ENCODE measurements around the gene PLEKHA3.
"Not testable (repeated sequence)": the region's sequence is repeated elsewhere in the genome, so short reads cannot be mapped to it uniquely, and the experiment has no call there.

Gene PLEKHA3

DNA sequence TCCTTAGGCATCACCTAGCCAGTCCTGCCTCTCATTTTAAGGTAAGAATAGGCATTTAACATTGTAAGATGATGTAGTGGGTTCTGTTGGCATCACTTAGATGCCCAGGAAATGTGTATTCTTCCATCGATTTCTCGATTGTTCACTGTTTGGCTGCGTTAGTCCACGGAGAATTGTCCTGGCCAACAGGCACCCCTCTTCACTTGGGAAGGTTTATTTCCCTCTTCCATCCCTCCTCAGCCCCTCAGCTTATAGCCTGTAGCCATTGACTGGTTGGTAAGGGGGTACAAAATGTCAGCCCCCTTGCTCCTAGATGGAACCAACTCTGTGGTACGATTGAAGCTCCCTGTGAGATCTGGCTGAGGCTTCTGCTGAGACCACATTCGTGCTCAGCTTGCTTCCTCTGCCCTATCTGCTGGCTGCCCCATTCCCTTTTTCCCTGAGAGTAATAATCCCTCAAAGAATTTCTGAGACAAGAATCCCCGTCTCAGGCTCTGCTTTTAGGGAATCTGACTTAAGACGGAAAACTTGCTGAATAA lies 43.4 kb downstream of the PLEKHA3 start:
- DNase-seq (ENCODE audit: low read depth, low spot score): no peak

DNA sequence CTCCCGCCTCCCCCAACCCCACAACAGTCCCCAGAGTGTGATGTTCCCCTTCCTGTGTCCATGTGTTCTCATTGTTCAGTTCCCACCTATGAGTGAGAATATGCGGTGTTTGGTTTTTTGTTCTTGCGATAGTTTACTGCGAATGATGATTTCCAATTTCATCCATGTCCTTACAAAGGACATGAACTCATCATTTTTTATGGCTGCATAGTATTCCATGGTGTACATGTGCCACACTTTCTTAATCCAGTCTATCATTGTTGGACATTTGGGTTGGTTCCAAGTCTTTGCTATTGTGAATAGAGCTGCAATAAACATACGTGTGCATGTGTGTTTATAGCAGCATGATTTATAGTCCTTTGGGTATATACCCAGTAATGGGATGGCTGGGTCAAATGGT lies 44.8 kb downstream of the PLEKHA3 start:
- DNase-seq (ENCODE audit: low read depth, low spot score): not testable (repeated sequence)

DNA sequence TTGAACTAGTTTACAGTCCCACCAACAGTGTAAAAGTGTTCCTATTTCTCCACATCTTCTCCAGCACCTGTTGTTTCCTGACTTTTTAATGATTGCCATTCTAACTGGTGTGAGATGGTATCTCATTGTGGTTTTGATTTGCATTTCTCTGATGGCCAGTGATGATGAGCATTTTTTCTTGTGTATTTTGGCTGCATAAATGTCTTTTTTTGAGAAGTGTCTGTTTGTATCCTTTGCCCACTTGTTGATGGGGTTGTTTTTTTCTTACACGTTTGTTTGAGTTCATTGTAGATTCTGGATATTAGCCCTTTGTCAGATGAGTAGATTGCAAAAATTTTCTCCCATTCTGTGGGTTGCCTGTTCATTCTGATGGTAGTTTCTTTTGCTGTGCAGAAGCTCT lies 45.2 kb downstream of the PLEKHA3 start:
- DNase-seq (ENCODE audit: low read depth, low spot score): not testable (repeated sequence)

DNA sequence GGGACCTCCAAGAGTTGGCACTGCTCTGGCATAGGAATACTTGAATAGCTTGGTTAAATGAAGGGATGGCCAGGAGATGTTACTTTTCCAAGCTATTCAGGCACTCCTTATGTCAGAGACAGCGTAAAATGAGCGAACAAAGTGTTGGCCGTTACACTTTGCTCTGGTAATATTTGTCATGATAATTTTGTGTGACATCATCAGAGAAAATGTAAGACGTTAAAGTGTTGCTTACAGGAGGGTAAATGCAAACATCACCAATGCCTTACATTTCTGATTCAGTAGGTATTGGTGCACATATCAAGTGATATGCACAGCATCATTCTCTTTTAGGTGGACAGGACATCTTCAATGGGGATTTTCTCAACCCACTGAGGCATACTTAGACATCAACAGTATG lies 46.0 kb downstream of the PLEKHA3 start:
- no peak for DNase-seq (ENCODE audit: low read depth, low spot score)

DNA sequence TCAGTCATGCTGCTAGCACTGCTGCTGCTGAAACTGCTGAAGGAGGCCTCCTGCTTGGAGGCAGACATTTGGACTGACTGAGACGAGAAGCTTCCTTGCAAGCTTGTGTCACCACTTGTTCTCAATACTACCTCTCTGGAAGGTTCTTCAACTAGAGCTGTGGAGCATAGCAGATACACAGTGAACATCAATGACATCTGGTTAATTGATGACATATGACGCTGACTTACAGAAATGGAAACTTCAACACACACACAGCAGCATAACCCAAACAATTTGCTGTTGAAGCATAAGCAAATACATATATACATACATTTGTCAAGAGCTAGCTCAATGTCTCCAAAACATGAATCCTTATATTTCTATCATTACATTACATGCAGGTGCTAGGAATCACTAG lies 47.3 kb downstream of the PLEKHA3 start:
- no peak for DNase-seq (ENCODE audit: low read depth, low spot score)

DNA sequence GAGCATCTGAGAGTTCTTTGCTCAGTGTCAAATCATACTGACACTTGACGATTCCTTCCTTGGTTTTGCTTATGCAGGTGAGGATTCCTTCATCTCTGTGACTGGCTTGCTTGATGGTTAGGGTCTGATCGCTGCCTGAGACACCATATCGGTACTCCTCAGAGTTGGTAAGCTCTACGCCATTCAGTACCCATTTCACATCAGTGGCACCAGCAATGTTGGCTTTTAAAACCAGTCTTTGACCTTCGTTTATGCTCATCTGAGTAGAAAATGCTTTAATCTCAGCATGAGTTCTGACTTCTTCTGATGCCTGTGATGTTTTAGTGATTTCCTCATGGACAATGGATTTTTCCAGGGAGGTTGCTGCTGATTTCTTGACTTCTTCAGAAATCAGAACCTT lies 48.4 kb downstream of the PLEKHA3 start:
- no peak for DNase-seq (ENCODE audit: low read depth, low spot score)

DNA sequence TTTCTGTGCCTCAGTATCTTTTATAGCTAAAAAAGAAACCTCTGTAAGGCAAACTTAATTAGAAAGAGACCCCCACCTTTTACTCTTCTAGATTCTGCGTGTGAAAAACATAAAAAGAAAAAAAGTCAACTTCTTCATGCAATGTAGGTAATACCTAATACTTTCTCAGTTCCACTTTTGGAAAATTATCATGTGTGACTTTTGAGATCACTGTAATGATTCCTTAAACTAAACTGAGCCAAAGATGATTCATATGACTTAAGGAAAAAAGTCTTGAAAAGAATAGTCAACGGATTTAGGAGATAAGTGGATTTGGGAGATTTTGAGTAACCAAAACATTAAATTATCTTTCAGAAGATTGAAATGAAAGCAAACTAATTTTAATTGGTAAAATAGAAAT lies 48.9 kb downstream of the PLEKHA3 start:
- DNase-seq (ENCODE audit: low read depth, low spot score): no peak

DNA sequence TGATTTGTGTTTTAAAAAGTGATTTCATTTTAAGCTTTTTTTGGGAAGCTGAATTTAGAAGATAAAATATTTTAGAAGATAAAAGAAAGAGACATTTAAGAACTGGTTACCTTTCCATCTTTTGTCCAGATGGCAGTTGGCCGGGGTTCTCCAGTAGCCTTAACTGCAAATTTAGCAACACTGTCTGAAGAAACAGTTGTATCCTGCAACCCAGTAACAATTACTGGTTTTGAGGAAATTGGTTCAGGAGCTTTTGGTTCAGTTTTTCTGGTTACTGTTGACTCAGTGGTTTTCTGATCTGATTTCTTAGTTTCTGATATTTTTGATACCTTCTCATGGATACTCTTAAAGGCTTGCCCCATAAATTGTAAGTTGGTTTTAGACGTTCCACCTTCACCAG lies 49.9 kb downstream of the PLEKHA3 start:
- no peak for DNase-seq (ENCODE audit: low read depth, low spot score)

DNA sequence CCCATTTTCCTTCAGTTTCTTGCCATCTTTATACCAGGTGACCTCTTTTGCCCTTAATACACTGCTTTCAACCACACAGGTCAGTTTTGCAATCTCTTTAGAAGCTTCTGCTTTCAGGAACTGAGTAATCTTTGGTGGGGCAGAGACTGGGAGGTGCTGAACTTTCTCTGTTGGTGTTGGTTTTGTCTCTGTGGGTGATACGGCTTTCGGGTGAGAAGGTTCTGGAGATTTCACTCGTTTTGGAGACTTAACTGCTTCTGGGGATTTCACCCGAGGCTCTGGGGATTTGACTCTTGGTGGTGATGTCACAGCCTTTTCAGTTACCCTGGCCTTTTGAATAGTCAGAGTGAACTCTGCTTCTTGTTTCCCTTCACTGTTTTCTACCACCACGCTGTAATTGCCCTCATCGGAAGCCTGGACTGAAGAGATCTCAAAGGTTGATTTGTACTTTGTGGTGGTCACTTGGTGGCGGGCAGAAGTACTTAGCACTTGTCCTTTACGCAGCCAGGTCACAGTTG lies 50.4 kb downstream of the PLEKHA3 start:
- DNase-seq (ENCODE audit: low read depth, low spot score): no peak

DNA sequence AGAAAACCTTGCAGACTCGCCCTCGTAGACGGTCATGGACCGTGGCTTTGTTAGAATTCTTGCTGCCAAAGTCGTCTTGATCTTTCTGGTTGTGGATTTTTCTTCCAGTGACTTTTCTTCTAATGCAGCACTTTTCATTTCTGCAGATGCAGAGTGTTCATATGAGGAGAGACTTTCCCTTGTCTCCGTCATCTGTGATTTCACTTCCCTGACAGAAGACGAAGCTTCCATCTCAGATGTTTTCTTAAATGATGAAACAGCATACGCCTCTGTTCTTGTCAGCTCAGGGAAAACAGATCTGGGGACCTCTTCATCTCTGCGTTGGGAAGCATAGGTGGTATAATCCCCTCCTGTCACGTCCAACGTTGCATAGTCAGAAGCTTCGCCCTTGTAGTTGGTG lies 50.9 kb downstream of the PLEKHA3 start:
- DNase-seq (ENCODE audit: low read depth, low spot score): no peak

DNA sequence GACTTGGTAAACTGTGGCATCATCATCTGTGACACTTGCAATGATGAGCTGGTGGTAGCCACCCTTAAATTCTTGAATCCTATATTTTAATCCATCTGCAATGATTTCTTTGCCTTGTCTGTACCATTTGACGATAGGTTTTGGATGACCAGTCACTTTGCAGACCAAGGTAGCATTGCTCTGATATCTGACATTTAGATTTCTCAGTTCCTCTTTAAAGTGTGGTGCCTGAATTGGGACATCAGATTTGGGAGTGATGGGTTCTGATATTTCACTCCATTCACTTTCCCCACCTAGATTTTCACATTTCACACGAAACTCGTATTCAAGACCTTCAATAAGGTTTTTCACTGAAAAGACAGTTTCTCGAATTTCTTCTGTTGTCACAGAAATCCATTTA lies 55.8 kb downstream of the PLEKHA3 start:
- DNase-seq (ENCODE audit: low read depth, low spot score): no peak

DNA sequence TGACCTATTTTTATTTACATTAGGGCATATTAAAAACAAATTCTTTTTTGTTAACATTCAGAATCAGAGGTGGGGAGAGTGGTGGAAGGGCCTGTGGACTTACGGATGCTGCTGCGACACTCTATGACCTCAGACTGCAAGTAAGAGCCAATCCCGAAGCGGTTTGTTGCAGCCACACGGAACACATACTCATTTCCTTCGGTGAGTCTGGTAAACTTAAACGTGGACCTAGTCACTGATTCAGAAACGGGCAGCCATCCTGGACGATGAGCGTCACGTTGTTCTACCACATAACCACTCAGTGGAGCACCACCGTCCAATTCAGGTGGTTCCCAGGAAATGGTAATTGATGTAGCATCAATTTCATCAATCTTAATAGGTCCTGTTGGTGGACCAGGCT lies 61.9 kb downstream of the PLEKHA3 start:
- no peak for DNase-seq (ENCODE audit: low read depth, low spot score)

DNA sequence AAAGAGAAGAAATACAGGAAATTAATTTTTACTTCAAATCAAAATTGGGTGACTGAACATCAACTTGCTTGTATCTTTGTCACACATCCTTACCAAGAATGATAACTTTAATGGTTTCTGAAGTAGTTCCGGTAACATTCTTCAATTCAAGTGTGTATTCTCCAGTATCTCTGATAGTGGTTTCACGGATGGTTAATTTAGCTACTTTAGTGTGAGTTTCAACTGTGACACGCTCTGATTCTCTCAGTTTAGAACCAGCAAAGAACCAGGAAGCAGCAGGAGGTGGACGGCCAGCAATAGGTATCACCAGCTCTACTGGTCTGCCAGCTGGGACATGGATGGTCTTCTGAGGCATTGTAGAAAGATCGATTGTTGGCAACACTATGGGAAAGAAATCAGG lies 62.3 kb downstream of the PLEKHA3 start:
- no peak for DNase-seq (ENCODE audit: low read depth, low spot score)

DNA sequence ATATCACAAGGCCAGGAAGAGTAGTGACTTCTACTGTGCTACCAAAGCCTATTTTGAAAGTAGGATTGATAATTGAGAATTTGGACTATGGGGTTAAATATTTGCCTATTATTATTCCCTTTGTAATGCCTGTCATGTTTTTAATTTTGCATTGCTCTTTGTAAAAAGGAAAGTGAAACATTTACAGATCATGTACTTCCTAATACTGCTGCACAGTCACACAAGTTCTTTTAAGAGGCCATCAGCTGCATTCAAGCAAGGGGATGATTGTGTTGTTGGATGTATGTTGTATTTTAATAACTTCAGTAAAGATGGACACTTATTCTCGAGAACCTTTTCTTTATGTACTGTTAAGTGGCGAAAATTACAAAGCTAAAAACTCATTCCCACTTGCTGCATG lies 70.1 kb downstream of the PLEKHA3 start:
- no peak for DNase-seq (ENCODE audit: low read depth, low spot score)

DNA sequence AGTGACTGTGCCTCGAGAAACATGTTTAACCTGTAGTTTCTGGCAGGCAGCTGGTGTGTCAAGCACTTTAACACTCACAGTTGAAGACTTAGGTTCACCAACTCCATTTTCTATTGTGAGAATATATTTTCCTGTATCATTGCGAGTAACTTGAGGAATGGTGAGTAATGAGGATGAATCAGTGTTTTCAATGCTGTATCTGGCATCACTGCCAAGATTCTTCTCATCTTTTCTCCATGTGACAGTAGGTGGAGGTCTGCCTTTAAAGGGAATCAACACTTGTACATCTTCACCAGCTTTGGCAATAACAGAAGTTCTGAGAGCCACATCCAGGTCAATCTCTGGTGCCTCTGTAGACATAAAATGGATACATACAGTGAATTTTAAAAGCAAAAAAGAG lies 72.8 kb downstream of the PLEKHA3 start:
- peak; percentile 6 for DNase-seq (ENCODE audit: low read depth, low spot score)

Data from smooth muscle cell of the brain vasculature (primary cell).